Lung (tissue), 12 donors: Measurements from ENCODE around the gene TRO. TPM values are rescaled to one million over a fixed set of nuclear protein-coding genes. Genes with fewer than 3 reads are reported as not detected.

Experiments
- ATAC-seq: fragments of 200-7000 bp; cut with Tn5 transposase; one replicate; pipeline ENCODE4 v1.9.1; 2020; ENCODE audit warnings: moderate number of reproducible peaks; ENCODE audit not compliant: insufficient read depth, low FRiP score
- DNase-seq, 3 donors: peaks; one replicate each; pipeline ENCODE4 v3.0.0-alpha.2; 2013 to 2017
- H3K27ac ChIP-seq, 2 donors: one replicate each; pipeline ENCODE4 v1.5.1; 2013; ENCODE audit warnings: mild to moderate bottlenecking in 2 of 2, moderate library complexity in 2 of 2, control low read depth in 1 of 2, inconsistent platforms in 1 of 2, low read depth in 1 of 2, low read length in 1 of 2
- H3K27me3 ChIP-seq, 3 donors: one replicate each; pipeline ENCODE4 v1.5.1; 2013; ENCODE audit warnings: low read length in 2 of 3; ENCODE audit not compliant: control insufficient read depth in 3 of 3, insufficient read depth in 3 of 3
- H3K36me3 ChIP-seq, 4 donors: one replicate each; pipeline ENCODE4 v1.5.1; 2013; ENCODE audit warnings: low read length in 4 of 4, mild to moderate bottlenecking in 1 of 4, moderate library complexity in 1 of 4; ENCODE audit not compliant: control insufficient read depth in 4 of 4, insufficient read depth in 4 of 4
- H3K4me1 ChIP-seq, 5 donors: one replicate each; pipeline ENCODE4 v1.5.1; 2013; ENCODE audit warnings: low read length in 5 of 5, mild to moderate bottlenecking in 2 of 5, moderate library complexity in 1 of 5; ENCODE audit not compliant: control insufficient read depth in 5 of 5, insufficient read depth in 5 of 5
- H3K4me3 ChIP-seq: one replicate; pipeline ENCODE4 v1.5.1; 2013; ENCODE audit warnings: mild to moderate bottlenecking, control low read depth, moderate library complexity
- H3K9ac ChIP-seq, 2 donors: one replicate each; pipeline ENCODE4 v1.5.1; 2013; ENCODE audit warnings: low read length in 2 of 2, control low read depth in 1 of 2; ENCODE audit not compliant: insufficient read depth in 1 of 2
- H3K9me3 ChIP-seq, 4 donors: one replicate each; pipeline ENCODE4 v1.5.1; 2013; ENCODE audit warnings: low read length in 3 of 4, mild to moderate bottlenecking in 1 of 4, moderate library complexity in 1 of 4; ENCODE audit not compliant: control insufficient read depth in 4 of 4, insufficient read depth in 3 of 4
- WGBS, 2 donors: extraction: QIAGEN DNeasy Blood & Tissue Kit; methylation state at CpG; one replicate each; pipeline ENCODE4 v1.1.7; 2013; 5-methylcytosine and 5-hydroxymethylcytosine counted together
- polyA plus RNA-seq, 2 donors: library from polyadenylated mRNA; stranded (reverse); fragments of 200-250 nt; gene quantifications; one replicate each; pipeline ENCODE4 v1.2.1, GENCODE V29; 2013
- total RNA-seq, 2 donors: library from RNA; depleted of rRNA in 1 of 2; stranded (reverse); fragments of >200 nt in 1 of 2; gene quantifications; one replicate each; pipeline ENCODE4 v1.2.1, GENCODE V29; 2014 to 2021
- TF ChIP-seq, protein P1 (sequence below): IDR thresholded peaks from 2 replicates; pipeline ENCODE4 v1.5.1; 2012; ENCODE audit warnings: mild to moderate bottlenecking; ENCODE audit errors: control extremely low read depth, extremely low read depth
- donor health status: control.
- donor health status: control.
- donor health status: Bipolar disorder and iron deficiency.
- donor health status: healthy.
- donor health status: DM: yes; HTN: yes; CAD: no.

The TRO gene
- total and polyA plus RNA-seq, 4 donors: 1.9 to 30.9 (median 3.5) TPM

DNA sequence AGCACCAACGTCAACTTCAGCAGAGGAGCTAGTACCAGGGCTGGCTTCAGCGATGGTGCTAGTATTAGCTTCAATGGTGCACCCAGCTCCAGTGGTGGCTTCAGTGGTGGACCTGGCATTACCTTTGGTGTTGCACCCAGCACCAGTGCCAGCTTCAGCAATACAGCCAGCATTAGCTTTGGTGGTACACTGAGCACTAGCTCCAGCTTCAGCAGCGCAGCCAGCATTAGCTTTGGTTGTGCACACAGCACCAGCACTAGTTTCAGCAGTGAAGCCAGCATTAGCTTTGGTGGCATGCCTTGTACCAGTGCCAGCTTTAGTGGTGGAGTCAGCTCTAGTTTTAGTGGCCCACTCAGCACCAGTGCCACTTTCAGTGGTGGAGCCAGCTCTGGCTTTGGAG is 8.3 kb downstream of the TRO start:
- DNase-seq (no peak), ATAC-seq (no peak)
- Histone ChIP-seq H3K9me3 (peaks cover 0 to 14% (median under 1%) of the 10 kb centered on the region in 4 donors), H3K4me3 (no peak overlapping the region), H3K36me3 (peaks cover 0 to 30% (median 14%) of the 10 kb centered on the region in 4 donors), H3K9ac (no peak overlapping the region), H3K27me3 (no peaks in the 10 kb centered on the region), H3K4me1 (no peaks in the 10 kb centered on the region), H3K27ac (no peak overlapping the region)
- TF ChIP-seq, protein P1, sequence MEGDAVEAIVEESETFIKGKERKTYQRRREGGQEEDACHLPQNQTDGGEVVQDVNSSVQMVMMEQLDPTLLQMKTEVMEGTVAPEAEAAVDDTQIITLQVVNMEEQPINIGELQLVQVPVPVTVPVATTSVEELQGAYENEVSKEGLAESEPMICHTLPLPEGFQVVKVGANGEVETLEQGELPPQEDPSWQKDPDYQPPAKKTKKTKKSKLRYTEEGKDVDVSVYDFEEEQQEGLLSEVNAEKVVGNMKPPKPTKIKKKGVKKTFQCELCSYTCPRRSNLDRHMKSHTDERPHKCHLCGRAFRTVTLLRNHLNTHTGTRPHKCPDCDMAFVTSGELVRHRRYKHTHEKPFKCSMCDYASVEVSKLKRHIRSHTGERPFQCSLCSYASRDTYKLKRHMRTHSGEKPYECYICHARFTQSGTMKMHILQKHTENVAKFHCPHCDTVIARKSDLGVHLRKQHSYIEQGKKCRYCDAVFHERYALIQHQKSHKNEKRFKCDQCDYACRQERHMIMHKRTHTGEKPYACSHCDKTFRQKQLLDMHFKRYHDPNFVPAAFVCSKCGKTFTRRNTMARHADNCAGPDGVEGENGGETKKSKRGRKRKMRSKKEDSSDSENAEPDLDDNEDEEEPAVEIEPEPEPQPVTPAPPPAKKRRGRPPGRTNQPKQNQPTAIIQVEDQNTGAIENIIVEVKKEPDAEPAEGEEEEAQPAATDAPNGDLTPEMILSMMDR: no peak
- 91 to 97% methylated on average over 3 of the region's 3 CpGs for WGBS, 2 donors

DNA sequence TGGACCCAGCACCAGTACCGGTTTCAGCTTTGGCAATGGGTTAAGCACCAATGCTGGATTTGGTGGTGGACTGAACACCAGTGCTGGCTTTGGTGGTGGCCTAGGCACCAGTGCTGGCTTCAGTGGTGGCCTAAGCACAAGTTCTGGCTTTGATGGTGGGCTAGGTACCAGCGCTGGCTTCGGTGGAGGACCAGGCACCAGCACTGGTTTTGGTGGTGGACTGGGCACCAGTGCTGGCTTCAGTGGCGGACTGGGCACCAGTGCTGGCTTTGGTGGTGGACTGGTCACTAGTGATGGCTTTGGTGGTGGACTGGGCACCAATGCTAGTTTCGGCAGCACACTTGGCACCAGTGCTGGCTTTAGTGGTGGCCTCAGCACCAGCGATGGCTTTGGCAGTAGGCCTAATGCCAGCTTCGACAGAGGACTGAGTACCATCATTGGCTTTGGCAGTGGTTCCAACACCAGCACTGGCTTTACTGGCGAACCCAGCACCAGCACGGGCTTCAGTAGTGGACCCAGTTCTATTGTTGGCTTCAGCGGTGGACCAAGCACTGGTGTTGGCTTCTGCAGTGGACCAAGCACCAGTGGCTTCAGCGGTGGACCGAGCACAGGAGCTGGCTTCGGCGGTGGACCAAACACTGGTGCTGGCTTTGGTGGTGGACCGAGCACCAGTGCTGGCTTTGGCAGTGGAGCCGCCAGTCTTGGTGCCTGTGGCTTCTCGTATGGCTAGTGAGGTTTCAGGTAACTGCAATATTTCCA is 9.8 kb downstream of the TRO start:
- Histone ChIP-seq H3K27me3 (no peaks in the 10 kb centered on the region), H3K4me3 (no peak overlapping the region), H3K9me3 (peaks cover 0 to 14% (median under 1%) of the 10 kb centered on the region in 4 donors), H3K36me3 (peaks cover 0 to 16% (median 7%) of the 10 kb centered on the region in 4 donors), H3K4me1 (no peaks in the 10 kb centered on the region), H3K9ac (no peak overlapping the region), H3K27ac (no peak overlapping the region)
- DNase-seq (no peak), ATAC-seq (no peak)
- 88 to 100% methylated on average over 14 to 17 of the region's 17 CpGs for WGBS, 2 donors
- TF ChIP-seq, protein P1: no peak

DNA sequence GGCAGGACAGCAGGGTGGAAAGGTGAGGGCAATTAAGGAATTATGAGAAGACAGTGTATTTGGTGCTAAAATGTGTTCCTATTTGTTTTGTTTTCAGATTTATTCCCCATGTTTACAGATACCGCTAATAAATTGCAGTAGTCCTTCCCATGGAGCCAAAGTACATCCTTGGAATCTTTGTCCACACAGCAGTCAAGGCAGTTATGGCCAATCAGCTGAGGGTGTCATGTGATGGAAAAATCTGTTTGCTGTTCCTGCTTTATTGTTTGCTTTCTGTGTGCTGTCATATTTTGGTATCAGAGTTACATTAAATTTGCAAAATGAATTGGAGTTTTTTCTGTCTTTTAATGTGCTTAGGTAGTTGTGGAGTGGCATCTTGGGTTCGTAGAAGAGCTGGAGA is 10.5 kb downstream of the TRO start:
- Histone ChIP-seq H3K9me3 (peaks cover 0 to 14% (median under 1%) of the 10 kb centered on the region in 4 donors), H3K4me1 (no peaks in the 10 kb centered on the region), H3K36me3 (peaks cover 0 to 11% (median 5%) of the 10 kb centered on the region in 4 donors), H3K4me3 (no peak overlapping the region), H3K27ac (no peak overlapping the region), H3K27me3 (no peaks in the 10 kb centered on the region), H3K9ac (no peak overlapping the region)
- WGBS, 2 donors: 66 to 92% methylated on average over 2 of the region's 2 CpGs
- DNase-seq (no peak), ATAC-seq (no peak)
- TF ChIP-seq, protein P1: no peak
